Nephron (organoid): ENCODE measurements around the gene CD300H.

Experiments
- H3K27ac Mint-ChIP-seq, 3 experiments: 2 replicates each; pipeline ENCODE4 v1.8.0; 2020; ENCODE audit warnings: mixed read lengths in 3 of 3, mild to moderate bottlenecking in 2 of 3, moderate library complexity in 1 of 3
- H3K27me3 Mint-ChIP-seq: 2 replicates; pipeline ENCODE4 v1.8.0; 2021; ENCODE audit warnings: low read depth, mild to moderate bottlenecking, moderate library complexity, mixed read lengths
- H3K36me3 Mint-ChIP-seq: 2 replicates; pipeline ENCODE4 v1.8.0; 2020; ENCODE audit warnings: low read depth, mixed read lengths
- H3K4me1 Mint-ChIP-seq: 2 replicates; pipeline ENCODE4 v1.8.0; 2020; ENCODE audit warnings: mixed read lengths
- H3K4me3 Mint-ChIP-seq, 3 experiments: 2 replicates each; pipeline ENCODE4 v1.8.0; 2020; ENCODE audit warnings: mild to moderate bottlenecking in 3 of 3, mixed read lengths in 3 of 3, moderate library complexity in 2 of 3
- H3K9me3 Mint-ChIP-seq: 2 replicates; pipeline ENCODE4 v1.8.0; 2020; ENCODE audit warnings: mixed read lengths
- TF ChIP-seq, protein P1 (sequence below), 3 experiments: fragments of 200-600 bp; sonication (generic); IDR thresholded peaks; one replicate each; pipeline ENCODE4 v1.5.0; 2021; ENCODE audit warnings: antibody characterized with exemption in 3 of 3; ENCODE audit not compliant: unreplicated experiment in 3 of 3

The CD300H gene

DNA sequence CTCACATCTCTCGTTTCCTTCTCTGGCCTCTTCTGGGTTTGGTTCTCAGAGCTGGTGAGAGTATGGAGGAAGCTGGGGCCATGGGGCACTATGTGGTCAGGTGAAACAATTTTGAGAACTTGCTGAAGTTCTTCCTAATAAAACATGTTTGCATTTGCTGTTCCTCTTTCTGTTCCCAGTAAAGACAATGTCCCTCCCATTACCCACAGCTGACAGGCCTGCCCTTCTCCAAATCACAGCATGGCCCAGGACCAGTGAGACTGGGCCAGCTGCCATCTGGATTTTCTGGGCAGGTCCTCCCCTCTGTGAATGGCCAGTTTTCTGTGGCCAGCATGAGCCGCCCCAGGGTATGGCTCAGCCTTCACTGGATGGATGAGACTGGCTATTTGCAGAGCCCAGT is at the start of gene CD300H:
Gene CD300H (minus strand): TSS at position 113 of the 400 bp plus-strand sequence.
- Mint-ChIP-seq H3K36me3 (no peaks in the 10 kb centered on the region), H3K4me1 (peaks cover 4% of the 10 kb centered on the region), H3K27ac (peak within 1 kb of the TSS in 1 of 3 experiments; percentile 12), H3K27me3 (peaks cover 26% of the 10 kb centered on the region), H3K9me3 (no peaks in the 10 kb centered on the region), H3K4me3 (no peak within 1 kb of the TSS)
- TF ChIP-seq, protein P1, sequence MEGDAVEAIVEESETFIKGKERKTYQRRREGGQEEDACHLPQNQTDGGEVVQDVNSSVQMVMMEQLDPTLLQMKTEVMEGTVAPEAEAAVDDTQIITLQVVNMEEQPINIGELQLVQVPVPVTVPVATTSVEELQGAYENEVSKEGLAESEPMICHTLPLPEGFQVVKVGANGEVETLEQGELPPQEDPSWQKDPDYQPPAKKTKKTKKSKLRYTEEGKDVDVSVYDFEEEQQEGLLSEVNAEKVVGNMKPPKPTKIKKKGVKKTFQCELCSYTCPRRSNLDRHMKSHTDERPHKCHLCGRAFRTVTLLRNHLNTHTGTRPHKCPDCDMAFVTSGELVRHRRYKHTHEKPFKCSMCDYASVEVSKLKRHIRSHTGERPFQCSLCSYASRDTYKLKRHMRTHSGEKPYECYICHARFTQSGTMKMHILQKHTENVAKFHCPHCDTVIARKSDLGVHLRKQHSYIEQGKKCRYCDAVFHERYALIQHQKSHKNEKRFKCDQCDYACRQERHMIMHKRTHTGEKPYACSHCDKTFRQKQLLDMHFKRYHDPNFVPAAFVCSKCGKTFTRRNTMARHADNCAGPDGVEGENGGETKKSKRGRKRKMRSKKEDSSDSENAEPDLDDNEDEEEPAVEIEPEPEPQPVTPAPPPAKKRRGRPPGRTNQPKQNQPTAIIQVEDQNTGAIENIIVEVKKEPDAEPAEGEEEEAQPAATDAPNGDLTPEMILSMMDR (IDR thresholded peaks at IDR 0.05; ENCODE audit: unreplicated experiment in 3 of 3), result no peak

DNA sequence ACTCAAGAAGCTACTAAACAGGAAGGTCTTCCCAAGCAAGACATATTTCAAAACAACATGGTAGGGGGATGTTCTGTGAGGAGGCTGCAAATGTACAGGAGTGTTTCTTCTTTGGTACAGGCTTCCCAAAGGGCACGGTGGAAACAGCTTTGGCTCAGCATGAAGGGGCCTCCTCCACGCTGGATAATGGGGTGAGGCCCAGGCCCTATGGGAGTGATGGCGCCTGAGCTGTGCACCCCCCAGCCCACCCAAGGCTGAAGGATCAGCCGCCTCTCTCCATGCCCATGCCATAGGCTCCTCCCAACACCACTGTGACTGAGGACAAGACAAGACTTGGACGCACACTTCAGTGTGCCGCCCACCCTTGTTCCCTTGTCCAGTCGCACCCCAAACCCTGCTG is 49.4 kb upstream of the CD300H start:
- Mint-ChIP-seq H3K4me3 (no peak overlapping the region), H3K36me3 (no peaks in the 10 kb centered on the region), H3K9me3 (no peaks in the 10 kb centered on the region), H3K4me1 (no peaks in the 10 kb centered on the region), H3K27me3 (peaks cover 50% of the 10 kb centered on the region), H3K27ac (no peak overlapping the region)
- TF ChIP-seq, protein P1 (IDR thresholded peaks at IDR 0.05; ENCODE audit: unreplicated experiment in 3 of 3), result no peak

DNA sequence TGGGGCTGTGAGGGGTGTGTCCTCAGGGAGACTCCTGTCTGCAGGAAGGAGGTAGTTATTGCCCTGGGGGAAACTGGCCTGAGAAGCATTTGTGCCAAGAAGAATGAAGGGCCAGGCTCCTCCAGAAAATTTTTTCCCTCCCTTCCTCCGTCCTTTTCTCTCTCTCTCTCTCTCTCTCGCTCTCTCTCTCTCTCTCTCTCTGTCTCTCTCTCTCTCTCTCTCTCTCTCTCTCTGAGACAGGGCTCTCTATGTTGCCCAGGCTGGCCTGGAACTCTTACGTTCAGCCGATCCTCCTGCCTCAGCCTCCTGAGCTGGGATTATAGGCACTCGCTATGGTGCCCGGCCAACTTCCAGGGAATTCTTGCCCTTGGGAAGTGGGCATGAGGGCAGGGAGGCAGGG is 44.7 kb upstream of the CD300H start:
- peaks cover 28% of the 10 kb centered on the region for H3K27me3 Mint-ChIP-seq

DNA sequence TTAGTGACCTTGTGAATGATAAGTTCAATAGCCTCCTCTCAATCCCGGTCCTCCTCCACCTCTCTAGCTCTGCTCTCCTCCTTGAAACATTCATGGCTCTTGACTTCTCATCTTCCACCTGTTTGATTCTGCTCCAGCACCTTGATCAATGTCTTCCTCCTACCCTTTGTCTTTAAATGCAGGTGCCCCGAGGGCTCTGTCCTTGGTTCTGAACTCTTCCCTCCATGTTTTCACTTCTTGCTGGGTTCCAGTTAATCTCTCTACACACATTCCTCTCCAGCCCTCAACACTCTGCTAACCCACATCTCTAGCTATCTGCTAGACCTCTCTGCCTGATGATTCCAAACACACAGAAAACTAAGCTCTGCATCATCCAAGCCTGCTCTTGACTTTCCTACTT is 42.8 kb upstream of the CD300H start:
- Mint-ChIP-seq H3K36me3 (no peaks in the 10 kb centered on the region), H3K27me3 (peaks cover 23% of the 10 kb centered on the region), H3K4me1 (no peaks in the 10 kb centered on the region), H3K9me3 (peaks cover 3% of the 10 kb centered on the region), H3K27ac (no peak overlapping the region), H3K4me3 (no peak overlapping the region)
- TF ChIP-seq, protein P1 (IDR thresholded peaks at IDR 0.05; ENCODE audit: unreplicated experiment in 3 of 3), result no peak

More for the DNA sequence above, 44.7 kb upstream of the CD300H start:
- Mint-ChIP-seq H3K4me1 (no peaks in the 10 kb centered on the region), H3K27ac (no peak overlapping the region), H3K9me3 (no peaks in the 10 kb centered on the region), H3K4me3 (no peak overlapping the region), H3K36me3 (no peaks in the 10 kb centered on the region)
- TF ChIP-seq, protein P1 (IDR thresholded peaks at IDR 0.05; ENCODE audit: unreplicated experiment in 3 of 3), result no peak

DNA sequence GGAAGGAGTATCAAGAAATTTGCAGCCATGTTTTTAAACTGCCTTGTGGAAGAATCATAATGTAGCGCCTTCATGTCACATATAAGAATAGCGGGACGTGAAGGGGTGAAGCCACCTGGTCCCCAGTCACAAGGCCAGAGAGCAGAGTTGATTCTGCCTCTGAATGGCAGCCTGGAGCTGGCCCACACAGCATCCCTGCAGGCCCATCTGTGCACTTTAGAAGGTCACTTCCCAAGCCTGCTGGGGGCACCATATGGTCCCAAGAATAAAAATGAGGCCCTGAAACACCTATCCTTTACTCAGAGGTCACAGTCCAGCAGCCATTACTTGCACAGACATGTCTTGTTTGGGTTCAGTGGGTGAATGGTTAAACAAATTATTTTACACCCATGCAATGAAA is 41.2 kb upstream of the CD300H start:
- Mint-ChIP-seq H3K27me3 (peaks cover 21% of the 10 kb centered on the region), H3K4me1 (no peaks in the 10 kb centered on the region), H3K27ac (no peak overlapping the region), H3K9me3 (peaks cover 3% of the 10 kb centered on the region), H3K36me3 (no peaks in the 10 kb centered on the region), H3K4me3 (no peak overlapping the region)
- TF ChIP-seq, protein P1 (IDR thresholded peaks at IDR 0.05; ENCODE audit: unreplicated experiment in 3 of 3), result no peak

DNA sequence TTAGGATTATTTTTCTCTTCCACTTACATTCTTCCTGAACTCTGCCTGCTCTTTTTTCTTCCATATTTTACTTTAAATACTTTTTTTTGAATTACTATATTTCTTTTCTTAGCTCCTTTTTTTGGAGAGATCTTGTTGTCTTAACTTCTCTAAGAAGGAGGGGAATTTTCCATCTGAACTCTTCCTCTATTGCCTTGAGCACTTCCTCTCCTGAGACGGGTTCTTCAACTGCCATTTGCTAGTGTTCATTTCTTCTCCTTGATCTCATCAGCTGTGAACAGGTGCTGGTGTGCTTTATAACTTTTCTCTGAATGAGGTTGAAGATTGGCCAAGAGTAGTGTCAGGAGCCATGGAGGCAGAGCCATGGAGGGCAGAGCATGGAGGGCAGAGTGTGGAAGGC is 39.9 kb upstream of the CD300H start:
- H3K27ac Mint-ChIP-seq, result no peak overlapping the region
- H3K27me3 Mint-ChIP-seq, result peaks cover 23% of the 10 kb centered on the region
- no peaks in the 10 kb centered on the region for H3K4me1 Mint-ChIP-seq
- no peak overlapping the region for H3K4me3 Mint-ChIP-seq
- H3K9me3 Mint-ChIP-seq, result peaks cover 3% of the 10 kb centered on the region
- no peaks in the 10 kb centered on the region for H3K36me3 Mint-ChIP-seq
- TF ChIP-seq, protein P1 (IDR thresholded peaks at IDR 0.05; ENCODE audit: unreplicated experiment in 3 of 3), result no peak
